Epithelial cell of esophagus (primary cell): Measurements from ENCODE around the gene PRRT1.

Experiments
- DNase-seq: peaks from one replicate; pipeline ENCODE4 v3.0.0; 2010; ENCODE audit warnings: low read depth
- H3K4me3 ChIP-seq: 2 replicates; pipeline ENCODE4 v1.5.1; 2011; ENCODE audit warnings: mild to moderate bottlenecking, low read length, control low read depth
- TF ChIP-seq, protein P1 (sequence below): IDR thresholded peaks from 2 replicates; pipeline ENCODE4 v1.5.1; 2011; ENCODE audit warnings: low read depth, mild to moderate bottlenecking, low read length, control low read depth, inconsistent platforms; ENCODE audit not compliant: insufficient read depth; ENCODE audit errors: missing control alignments

The PRRT1 gene

DNA sequence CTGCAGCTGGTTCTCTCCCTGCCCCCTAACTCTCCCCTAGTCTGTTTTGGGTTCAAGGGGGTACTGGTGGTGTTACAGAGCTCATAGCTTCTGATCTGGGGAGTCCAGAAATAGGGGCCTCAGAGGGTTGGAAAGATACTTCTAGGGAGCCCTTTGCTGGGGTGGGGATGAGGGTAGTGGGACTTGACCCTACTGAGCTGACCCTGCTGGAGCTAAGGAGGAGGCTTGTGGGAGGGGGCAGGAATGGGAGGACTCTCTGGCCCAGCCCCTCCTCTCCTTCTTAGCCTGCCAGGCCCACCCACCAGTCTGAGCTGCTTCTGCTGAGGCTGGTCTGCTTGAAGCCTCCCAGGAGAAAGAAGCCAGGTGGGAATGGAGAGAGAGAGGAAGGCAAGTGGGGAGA is 12.6 kb upstream of the PRRT1 start, which contains the start of gene EGFL8:
EGFL8 (plus strand) TSS at position 301 of the 400 bp plus-strand sequence. CDS start 1,571 bp downstream, outside the sequence.
- no peak within 1 kb of the TSS for H3K4me3 ChIP-seq
- TF ChIP-seq, protein P1, sequence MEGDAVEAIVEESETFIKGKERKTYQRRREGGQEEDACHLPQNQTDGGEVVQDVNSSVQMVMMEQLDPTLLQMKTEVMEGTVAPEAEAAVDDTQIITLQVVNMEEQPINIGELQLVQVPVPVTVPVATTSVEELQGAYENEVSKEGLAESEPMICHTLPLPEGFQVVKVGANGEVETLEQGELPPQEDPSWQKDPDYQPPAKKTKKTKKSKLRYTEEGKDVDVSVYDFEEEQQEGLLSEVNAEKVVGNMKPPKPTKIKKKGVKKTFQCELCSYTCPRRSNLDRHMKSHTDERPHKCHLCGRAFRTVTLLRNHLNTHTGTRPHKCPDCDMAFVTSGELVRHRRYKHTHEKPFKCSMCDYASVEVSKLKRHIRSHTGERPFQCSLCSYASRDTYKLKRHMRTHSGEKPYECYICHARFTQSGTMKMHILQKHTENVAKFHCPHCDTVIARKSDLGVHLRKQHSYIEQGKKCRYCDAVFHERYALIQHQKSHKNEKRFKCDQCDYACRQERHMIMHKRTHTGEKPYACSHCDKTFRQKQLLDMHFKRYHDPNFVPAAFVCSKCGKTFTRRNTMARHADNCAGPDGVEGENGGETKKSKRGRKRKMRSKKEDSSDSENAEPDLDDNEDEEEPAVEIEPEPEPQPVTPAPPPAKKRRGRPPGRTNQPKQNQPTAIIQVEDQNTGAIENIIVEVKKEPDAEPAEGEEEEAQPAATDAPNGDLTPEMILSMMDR, result no peak
- no peak for DNase-seq

DNA sequence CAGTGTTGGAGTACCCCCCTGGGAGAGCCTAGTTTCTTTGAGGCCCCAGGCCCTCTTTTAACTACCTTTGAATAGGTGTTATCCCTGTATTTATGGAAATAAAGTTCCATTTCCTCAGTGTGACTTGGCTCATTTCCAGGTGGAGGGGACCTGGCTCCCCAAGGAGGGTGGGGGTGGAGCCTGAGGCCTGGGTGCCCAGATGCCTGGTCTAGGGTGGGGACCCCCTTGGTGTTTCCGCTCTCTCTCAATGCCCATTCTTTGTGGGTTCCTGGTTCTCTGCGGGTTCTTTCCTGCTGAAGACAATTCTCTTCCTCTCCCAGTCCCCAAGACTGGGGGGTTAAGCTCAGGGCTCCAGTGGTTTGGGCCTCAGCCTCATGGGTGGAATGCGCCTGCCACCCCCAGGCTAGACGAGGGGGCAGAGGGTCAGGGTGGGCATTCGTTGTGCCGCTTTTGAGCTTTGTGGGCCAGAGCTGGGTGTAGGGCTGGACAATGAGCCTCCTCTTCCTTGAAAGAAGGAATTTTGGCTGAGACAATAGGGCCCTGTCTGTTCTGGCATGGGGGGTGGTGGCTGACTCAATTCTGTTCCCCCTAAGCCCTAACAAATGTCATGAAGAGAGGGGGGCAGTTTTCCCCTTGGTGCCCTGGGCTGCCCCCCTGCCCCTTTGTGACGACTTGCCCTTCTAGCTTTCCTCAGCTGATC is 12.0 kb upstream of the PRRT1 start:
- DNase-seq, result no peak
- no peak overlapping the region for H3K4me3 ChIP-seq
- TF ChIP-seq, protein P1, result no peak

DNA sequence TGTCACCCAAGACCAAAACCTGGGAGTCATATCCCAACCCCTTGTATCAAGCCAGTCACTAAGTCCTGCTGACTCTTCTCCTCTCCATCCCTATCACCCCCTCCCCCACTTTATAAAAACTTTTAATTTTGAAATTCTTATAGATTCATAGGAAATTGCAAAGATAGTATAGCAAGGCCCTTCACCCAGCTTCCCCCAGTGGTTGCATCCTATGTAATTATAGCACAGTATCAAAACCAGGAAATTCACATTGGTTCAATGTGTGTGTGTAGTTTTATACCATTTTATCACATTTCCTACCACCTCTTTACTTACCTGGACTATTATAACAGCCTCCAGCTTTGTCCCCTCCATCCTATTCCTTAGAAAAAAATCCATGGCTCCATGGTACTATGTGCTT is 6.3 kb upstream of the PRRT1 start:
- no peak overlapping the region for H3K4me3 ChIP-seq
- TF ChIP-seq, protein P1, result no peak
- no peak for DNase-seq

DNA sequence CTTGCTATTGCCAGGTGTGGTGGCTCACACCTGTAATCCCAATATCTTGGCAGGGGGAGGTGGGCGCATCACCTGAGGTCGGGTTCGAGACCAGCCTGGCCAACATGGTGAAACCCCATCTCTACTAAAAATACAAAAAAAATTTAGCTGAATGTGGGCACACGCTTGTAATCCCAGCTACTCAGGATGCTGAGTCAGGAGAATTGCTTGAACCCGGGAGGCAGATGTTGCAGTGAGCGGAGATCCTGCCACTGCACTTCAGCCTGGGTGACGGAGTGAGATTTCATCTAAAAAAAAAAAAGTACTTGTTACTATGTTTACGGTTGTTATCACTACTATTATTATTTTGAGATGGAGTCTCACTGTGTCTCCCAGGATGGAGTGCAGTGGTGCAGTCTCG is 5.2 kb upstream of the PRRT1 start:
- DNase-seq, result no peak
- H3K4me3 ChIP-seq, result no peak overlapping the region
- TF ChIP-seq, protein P1, result no peak

DNA sequence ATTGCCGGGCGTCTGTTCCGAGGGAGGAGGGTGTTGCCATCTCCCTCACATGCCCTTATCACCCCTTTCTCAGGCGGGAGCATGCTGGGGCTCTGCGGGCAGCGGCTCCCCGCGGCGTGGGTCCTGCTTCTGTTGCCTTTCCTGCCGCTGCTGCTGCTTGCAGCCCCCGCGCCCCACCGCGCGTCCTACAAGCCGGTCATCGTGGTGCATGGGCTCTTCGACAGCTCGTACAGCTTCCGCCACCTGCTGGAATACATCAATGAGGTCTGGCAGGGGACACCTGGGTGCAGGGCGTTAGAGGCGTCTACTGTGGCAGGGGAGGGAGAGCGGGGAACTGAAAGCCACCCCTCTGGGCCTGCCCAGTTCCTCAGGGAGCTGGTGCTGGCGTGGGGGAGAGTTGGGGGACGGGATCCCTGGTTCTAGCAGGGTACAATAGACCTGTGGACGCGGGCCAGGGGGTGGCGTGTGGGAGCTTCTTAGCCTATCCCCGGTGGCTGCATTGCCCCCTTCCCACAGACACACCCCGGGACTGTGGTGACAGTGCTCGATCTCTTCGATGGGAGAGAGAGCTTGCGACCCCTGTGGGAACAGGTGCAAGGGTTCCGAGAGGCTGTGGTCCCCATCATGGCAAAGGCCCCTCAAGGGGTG is 2.9 kb upstream of the PRRT1 start:
- peak; percentile 79 for DNase-seq
- peak overlapping the region; percentile 94 for H3K4me3 ChIP-seq
- TF ChIP-seq, protein P1, result peak; percentile 71

DNA sequence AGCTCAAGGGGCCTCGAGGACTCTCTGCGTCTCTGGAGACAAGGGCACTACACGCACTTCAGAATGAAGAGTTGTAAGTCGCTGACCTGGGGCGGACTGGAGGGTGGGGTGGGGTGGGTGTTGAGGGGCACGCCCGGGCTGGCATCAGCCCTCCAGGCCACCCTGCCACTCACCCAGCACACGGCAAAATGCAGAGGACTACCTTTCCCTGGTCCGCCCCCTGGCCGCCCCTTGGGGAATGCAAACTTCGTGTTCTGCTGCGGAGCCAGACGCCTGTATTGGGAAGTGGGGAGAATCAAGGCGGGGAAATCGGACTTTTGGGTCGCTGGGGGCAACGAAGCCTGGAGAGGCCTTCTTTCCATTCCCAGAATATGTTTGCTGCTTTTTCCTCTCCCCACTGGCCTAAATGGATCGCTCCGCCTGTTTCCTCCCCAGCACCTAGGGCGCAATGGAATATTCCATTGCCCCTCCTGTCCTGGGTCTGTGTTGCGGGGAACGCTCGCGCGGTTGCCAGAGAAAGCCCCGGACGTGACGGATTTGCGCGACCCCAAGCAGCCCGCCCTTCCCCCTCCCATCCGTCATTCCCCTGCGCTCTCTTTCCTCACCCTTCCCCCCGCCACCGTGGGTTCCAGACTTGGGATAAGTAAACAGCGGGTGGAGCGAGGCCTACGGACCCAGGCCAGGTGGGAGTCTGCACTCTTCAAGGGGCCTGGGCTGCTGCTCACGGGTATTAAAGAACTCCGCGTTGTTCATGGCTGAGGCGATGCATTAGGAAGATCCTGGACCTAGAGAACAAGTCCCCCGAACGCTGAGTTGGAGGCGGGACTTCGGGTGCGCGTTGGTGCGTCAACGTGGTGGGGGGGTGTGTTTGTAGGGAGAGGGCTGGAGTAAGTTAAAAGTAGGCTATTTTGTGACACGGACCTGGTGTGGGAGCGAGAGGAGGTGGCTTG is 2.1 kb upstream of the PRRT1 start, which contains the start of gene PPT2:
PPT2 (plus strand) TSS at position 578 of the 950 bp plus-strand sequence. CDS start 454 bp downstream, outside the sequence.
- TF ChIP-seq, protein P1, result peak; percentile 26
- DNase-seq, result peak; percentile 88
- H3K4me3 ChIP-seq, result peak within 1 kb of the TSS; percentile 94
